HG03342 (cell line): ENCODE results near the gene GRK3.
"Not testable (repeated sequence)": the region's sequence is repeated elsewhere in the genome, so short reads cannot be mapped to it uniquely, and the experiment has no call there.

Experiments
- ATAC-seq: cut with Tn5 transposase; IDR thresholded peaks from one replicate; pipeline ENCODE4 v1.9.1; 2021; ENCODE audit warnings: mild to moderate bottlenecking, moderate library complexity; ENCODE audit not compliant: unreplicated experiment

Gene GRK3

DNA sequence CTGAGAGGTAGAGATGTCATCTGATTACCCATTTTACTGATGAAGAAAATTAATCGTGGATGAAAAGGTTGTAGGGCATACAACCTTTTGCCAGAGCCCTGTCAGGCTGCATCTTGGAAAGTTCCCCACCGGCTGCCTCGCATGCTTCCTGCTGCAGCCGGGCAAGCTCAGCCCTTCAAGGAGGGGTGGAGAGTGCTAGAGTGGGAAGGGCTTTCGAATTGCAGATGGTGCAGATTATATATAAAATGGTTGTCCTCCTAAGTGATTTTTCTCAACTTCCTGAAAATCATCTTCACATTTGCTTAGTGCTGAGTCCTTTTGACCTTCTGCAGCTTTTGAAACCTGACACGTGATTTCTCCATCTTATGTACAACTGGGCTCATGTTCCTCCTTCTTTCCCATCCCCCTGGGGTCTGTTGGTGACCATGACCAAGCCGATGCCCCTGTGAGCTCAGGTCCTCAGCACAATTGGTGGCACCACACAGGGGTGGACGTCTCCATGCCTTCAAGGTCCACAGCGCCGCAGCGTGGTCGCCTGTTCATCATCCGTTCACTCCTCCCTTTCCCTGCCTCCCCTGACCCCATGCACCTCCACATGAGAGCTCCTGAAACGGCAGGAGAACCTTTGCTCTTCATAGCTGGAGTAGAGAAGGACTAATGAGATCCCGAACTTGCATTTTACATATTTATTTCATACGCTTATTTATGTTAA, 129.9 kb downstream of the GRK3 start:
- ATAC-seq = no peak

DNA sequence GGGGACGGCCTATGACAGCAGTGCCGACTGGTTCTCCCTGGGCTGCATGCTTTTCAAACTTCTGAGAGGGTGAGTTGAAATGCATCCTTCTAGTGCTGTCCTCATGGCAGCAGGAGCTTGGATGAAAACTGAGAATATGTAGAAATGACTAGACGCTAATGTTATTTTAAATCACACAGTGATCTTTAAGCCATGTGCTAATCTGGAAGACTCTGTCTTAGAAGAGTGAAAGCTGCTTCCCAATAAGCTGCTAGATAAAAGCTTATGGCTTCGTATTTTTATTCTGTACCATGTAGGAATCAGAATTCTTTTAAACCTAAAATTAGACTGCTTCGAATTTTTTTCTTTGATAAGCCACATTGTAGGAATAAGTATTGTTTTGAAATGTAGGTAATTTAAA, 130.7 kb downstream of the GRK3 start:
- ATAC-seq = no peak

- no peak for ATAC-seq
Measured at GRCh38 chr22:25696763-25697162, 132.3 kb downstream of the GRK3 start.

DNA sequence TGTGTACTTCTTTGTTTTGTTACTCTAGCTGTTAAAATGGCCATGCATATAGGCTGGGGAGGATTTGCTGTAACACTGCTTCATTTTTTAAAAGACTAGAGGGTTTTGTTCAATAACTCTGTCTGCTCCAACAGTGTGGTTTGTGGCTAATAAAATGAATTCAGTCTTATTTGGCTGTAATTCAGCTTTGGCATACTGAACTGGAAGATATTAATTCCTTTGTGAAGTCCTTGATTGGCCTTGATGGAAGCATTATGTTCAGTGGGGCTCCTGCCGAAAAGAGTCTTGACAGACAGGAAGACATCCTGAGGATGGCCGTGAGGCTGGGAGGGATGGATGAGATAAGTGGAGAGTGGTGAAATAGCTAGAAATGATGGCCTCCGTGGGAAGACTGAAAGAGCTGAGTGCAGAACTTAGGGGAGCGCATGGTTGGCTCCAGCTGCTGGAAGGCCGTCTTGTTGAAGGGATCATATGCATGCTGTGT, 132.7 kb downstream of the GRK3 start:
- no peak for ATAC-seq

DNA sequence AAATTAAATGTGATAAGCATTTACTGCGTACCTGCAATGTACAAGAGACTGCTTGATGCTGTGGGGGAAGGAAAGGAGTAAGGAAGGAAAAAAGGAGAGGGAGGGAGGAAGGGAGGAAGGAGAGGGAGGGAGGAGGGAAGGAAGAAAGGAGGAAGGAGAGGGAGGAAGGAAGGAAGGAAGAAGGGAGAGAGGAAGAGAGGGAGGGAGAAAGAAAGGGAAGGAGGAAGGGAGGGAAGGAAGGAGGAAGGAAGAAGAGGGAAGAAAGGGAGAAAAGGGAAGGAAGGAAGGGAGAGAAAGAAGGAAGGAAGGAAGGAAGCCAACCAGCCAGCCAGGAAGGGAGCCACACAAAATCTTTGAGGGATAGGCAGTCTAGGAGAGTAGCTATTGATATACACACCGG, 133.5 kb downstream of the GRK3 start:
- no peak for ATAC-seq

- no peak for ATAC-seq
Measured at GRCh38 chr22:25698461-25698860, 134.0 kb downstream of the GRK3 start.

GRCh38 chr22:25698978-25699377, 134.5 kb downstream of the GRK3 start:
- ATAC-seq = no peak

DNA sequence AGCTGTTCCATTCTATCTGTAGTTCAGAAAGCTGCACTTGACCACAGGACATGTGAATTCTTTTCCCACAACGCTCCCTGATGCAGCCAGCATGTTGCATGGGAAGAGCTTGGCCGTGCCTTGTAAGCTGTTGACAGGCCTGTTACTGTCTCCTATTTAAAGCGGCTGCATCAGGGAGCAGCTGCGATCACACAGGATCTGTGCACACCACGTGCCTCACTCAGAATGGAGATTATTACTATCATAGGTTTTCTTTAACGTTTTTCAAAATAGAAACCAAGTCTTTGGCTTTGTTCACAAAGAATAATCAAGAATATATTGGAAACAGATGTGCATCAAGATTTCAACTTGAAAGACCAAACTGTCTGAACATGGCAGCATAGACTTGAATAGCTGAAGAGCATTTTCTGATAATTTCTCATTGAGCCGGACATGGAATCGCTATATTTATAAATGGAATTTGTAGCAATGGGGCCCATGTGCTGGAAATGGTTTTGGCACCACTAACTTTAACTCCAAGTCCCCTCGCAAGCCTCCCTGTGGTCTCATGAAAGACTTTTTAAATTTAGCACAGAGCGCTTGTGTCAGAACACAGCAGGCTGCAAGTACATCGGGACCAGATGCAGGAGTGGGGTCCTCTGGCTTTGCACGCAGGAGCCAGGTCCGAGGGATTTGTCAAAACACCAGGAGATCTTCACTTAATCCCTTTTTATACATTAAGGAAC, 136.7 kb downstream of the GRK3 start:
- ATAC-seq = no peak

DNA sequence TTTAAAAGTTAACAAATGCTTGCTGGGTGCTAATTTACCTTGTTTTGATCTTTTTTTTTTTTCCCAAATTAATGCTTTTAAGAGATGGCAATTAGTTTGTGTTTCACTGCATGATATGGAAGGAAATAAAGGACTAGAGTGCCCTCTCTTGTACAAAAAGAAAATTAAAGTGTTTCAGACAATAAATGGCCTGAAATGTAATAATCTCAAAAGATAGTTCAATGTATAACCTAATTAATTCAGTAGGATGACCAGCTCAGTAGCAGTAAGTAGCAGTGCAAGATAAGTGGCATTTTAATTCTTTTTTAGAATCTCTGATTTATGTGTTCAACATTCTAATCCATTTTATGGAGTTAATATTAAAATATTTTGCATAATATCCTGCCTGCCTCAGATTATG, 137.6 kb downstream of the GRK3 start:
- no peak for ATAC-seq

DNA sequence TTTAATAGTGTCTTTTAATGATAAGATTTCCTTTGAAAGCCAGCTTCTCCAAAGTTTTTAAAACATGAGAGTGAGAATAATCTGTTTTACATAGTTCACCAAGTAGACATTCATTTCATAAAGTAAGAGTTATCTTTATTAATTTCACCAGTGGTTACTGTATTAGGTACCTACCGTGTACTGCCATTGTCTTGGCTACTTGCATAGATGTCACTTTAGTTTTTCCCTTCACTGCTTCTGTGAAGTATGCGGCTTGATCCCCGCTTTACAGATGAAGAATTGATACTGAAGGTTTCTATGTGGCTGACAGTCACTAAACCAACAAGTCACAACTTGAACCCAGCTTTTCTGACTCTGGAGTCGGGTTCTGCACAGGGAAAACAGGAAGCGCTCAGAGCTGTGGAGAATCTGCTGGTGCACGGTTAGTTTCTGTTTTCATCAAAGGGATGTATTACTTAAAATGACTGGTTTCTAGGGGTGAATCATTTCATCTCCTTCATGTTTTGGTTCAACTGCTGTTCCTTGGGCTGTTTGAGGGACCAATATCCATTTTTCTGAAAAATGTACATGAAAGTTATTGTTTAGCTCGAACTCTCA, 138.2 kb downstream of the GRK3 start:
- ATAC-seq = no peak

DNA sequence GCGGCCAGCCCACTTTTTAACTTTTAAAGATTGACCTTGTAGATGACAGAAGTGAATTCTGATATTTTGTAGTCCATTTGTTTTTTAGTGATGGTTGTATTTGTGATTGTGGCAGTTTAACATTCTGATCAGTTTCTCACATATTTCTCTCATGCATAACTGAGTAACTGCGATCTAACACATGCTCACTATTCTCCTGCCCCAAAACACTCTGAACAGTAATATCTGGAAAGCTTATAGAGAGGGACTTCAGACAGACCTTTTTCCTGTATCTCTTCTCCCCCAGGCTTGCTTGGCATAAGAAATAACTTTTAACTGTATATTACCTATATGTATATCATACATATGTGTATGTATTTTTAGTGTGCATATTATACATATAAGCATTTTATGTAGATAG, 140.2 kb downstream of the GRK3 start:
- no peak for ATAC-seq

DNA sequence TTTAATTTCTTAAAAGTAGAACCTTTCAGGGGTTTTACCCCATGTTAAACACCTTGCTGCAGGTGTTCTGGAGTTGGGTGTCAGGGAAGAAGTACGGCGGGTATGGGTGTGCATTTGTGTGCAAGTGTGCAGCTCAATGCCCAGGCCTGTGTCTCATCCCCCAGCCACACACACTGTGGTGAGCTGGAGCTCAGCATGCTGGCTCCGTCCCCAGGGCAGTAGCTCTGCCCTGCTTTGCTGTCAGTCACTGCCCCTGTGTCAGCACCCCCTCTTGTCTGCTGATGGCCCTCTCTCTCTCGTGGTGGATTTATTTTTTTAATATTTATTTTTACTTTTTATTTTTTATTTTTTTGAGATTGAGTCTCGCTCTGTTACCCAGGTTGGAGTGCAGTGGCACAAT, 141.7 kb downstream of the GRK3 start:
- no peak for ATAC-seq

DNA sequence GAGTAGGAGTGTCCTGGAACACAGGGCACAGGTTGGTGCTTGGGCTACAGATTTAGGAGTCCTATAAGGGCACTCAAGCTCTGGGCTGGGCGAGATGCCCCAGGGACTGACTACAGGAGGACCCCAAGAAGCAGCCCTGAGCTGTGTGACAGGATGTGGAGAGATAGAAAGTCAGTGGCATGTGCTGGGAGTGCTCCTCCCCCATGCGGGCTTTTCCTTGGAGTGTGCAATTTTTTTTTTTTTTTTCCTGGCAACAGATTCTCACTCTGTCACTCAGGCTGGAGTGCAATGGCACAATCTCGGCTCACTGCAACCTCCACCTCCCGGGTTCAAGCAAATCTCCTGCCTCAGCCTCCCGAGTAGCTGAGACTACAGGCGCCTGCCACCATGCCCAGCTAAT, 144.0 kb downstream of the GRK3 start:
- ATAC-seq = not testable (repeated sequence)

DNA sequence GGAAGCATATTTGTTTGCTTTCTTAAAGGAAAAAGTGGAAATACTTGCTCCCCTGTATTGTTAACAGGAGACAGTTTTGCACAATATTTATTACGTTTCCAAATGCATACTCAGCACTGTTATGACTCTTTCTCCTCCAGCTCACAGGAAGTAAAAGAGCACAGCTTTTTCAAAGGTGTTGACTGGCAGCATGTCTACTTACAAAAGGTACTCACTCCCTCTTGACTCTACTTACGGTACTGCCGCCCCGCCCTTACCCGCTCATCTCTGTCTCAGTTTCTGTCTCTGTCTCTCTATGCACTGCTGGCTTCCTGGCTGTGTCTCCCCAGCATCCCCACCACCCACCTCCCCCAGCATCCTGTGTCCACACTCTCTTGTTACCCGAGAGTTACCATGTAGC, 145.3 kb downstream of the GRK3 start:
- ATAC-seq = no peak

DNA sequence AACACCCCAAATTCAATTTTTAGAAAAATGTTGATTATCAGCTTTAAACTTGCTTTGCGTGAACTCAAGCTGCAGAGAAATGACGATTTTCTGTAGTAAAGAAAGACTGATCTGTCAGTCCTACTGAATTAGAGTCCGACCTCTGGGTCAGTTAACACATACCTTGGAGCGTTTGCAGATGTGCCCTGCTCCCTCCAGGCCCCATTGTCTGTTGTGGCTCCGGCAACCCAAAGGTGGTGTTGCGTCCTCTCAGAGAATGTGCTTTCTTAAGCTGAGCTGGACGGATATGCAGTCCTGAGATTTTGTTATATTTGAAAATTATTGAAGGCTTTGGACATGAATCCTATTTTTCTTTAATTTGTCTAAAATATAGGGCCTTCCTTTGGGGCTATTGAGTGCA, 146.0 kb downstream of the GRK3 start:
- ATAC-seq = no peak

DNA sequence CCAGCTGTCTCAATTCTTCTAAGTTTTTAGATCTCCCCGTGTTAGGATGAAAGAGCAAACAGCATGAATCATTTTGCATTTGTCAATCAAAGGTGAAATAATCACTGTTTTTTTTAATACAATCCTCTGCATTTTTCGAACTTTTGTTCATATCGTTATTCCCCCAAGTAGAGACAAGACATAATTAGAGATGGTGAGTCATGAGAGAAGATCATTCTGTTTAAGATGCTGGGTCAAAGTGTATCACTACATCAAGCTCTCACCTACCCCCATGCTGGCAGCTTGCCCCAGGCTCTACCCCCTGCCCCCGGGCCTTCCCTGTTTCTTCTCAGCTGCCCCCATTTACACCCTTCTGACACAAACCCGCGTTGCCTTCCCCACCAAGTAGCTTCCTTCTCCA, 147.0 kb downstream of the GRK3 start:
- ATAC-seq = no peak

DNA sequence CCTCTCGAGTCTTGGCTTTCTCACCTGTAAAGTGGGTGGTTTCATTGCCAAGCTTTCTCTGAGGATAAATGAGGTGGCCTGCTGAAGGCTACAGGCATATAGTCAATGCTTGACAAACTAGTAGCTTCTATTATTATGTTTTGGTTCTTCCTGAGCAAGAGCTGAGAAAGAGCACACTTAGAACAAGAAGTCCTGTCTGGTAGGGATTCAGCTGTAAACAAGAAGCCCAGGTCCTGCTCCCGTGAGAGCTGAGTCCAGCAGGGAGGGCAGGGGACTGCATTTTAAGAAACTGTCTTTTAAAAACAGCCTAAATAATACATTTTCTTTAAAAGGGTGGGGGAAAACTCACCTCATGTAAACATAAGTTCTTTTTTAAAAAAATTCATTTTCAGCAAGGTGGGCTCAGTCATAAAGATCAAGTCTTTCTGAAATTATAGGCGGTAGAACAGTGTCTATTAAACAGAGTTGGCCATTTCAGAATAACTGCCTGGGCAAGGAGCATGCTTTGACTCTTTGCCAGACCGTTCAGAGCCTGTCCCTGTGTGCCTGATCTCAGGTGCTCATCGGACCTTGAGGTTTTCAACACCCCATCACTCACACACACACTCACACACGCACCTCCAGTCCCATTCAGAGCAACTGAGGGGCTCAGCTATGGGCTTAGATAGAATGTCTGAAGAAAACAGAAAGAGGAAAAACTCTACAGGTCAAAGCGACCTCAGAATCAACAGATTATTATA, 148.4 kb downstream of the GRK3 start:
- no peak for ATAC-seq

- ATAC-seq = no peak
Measured at GRCh38 chr22:25714070-25714469, 149.6 kb downstream of the GRK3 start.

GRCh38 chr22:25714739-25715138, 150.3 kb downstream of the GRK3 start:
- ATAC-seq = no peak

GRCh38 chr22:25716637-25717036, 152.2 kb downstream of the GRK3 start:
- ATAC-seq = no peak

DNA sequence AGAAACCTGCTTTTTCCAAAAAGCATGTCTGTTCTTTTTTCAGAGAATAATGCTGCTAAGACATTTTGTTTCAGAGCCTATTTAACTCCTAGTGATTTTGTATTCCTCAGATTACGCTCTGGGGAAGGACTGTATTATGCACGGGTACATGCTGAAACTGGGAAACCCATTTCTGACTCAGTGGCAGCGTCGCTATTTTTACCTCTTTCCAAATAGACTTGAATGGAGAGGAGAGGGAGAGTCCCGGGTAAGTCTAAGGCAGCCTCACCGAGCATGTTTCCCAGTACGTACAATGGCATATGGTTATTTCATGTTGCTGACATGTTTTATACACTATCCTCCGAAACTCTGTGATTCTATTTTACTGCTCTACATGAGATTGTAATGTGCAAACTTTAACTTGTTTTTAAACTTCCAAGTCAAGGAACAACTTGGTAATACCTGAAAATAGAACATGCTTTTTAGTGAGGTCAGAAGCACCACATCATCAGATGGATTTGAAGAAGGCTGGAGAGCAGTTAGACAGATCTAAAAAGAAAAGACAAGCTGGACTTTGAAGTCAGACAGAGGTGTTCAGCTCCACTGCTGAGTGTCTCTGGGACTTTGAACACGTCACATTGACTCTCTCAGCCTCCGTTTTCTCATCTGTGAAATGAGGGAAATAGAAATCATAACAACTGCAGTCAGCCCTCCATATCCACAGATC, 153.8 kb downstream of the GRK3 start:
- ATAC-seq = no peak
